Measurements from ENCODE around the gene NACA2.
"Not testable (repeated sequence)": the region's sequence is repeated elsewhere in the genome, so short reads cannot be mapped to it uniquely, and the experiment has no call there.

The NACA2 gene

GRCh38 chr17:61575352-61575975 is 15.6 kb downstream of the NACA2 start:
- no peak for DNase-seq

- peak; percentile 78 for DNase-seq
These were observed 16.3 kb downstream of the NACA2 start for GRCh38 chr17:61574542-61575351.

- not testable (repeated sequence) for DNase-seq
These were observed 18.5 kb downstream of the NACA2 start for GRCh38 chr17:61572547-61572946.

GRCh38 chr17:61571624-61572023 is 19.4 kb downstream of the NACA2 start:
- DNase-seq: no peak

- DNase-seq: no peak
These were observed 20.9 kb downstream of the NACA2 start for GRCh38 chr17:61570118-61570517.

DNA sequence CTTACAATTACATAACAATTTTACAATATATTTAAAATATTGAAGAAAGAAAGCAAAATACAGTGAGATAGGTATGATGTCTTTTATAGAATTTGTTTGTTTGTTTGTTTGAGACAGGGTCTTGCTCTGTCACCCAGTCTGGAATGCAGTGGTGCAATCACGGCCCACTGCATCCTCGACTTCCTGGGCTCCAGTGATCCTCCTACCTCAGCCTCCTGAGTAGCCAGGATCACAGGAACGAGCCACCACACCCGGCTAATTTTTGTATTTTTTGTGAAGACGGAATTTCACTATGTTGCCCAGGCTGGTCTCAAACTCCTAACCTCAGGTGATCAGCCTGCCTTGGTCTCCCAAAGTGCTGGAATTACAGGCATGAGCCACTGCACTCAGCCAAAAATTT is 21.5 kb downstream of the NACA2 start:
- DNase-seq: not testable (repeated sequence)

DNA sequence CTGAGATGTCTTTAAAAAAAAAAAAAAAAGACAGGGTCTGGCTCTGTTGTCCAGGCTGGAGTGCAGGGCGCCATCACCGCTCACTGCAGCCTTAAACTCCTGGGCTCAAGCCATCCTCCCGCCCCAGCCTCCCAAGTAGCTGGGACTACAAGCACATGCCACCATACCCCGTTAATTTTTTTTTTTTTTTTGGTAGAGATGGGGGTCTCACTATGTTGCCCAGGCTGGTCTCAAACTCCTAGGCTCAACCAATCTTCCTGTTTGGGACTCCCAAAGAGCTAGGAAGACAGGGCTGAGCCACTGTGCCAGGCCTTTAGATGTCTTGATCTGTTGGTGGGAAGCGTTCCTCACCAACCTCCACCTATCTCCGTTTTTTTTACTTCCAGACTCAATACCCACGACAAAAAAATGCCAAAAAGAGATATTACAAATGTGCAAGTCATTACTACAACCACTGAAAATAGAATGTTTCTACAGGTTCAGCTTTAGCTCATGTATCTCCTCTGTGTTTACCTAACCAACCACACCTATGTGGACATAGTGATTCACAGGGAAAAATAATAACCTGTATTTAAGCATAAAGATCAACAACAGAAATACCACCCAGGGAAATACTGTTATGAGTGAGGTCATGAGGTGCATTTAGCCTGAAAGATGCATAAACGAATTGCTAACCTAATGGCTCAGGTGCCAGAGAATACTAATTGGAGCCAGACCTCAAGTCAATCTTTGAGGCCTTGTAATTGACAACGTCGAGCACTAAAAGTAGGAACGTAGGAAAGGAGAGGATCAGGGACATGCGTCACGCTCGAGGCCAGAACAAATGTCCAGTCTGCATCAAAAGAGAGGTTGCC is 22.6 kb downstream of the NACA2 start:
- no peak for DNase-seq

- no peak for DNase-seq
These were observed 23.8 kb downstream of the NACA2 start for GRCh38 chr17:61567045-61567802.

GRCh38 chr17:61566448-61566847 is 24.6 kb downstream of the NACA2 start:
- DNase-seq: not testable (repeated sequence)

GRCh38 chr17:61565850-61566249 is 25.2 kb downstream of the NACA2 start:
- DNase-seq: not testable (repeated sequence)

- no peak for DNase-seq
These were observed 25.8 kb downstream of the NACA2 start for GRCh38 chr17:61565213-61565612.

GRCh38 chr17:61562287-61562686 is 28.7 kb downstream of the NACA2 start:
- no peak for DNase-seq

GRCh38 chr17:61561354-61561753 is 29.7 kb downstream of the NACA2 start:
- DNase-seq: no peak

DNA sequence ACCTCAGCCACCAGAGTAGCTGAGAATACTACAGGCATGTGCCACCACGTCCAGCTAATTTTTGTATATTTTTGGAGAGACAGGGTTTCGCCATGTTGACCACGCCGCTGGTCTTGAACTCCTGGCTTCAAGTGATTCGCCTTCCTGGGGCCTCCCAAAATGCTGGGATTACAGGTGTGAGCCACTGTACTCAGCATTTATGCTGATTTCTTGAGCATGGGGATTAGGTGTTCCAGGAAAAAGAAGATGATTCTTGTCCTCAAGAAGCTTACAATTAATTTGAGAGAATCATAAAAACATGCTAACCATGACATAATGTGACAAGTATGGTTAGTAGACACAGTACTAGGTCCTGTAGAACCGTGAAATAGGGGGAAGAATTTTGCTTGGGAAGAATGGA is 30.9 kb downstream of the NACA2 start:
- no peak for DNase-seq

- no peak for DNase-seq
These were observed 34.5 kb downstream of the NACA2 start for GRCh38 chr17:61556224-61557188.

DNA sequence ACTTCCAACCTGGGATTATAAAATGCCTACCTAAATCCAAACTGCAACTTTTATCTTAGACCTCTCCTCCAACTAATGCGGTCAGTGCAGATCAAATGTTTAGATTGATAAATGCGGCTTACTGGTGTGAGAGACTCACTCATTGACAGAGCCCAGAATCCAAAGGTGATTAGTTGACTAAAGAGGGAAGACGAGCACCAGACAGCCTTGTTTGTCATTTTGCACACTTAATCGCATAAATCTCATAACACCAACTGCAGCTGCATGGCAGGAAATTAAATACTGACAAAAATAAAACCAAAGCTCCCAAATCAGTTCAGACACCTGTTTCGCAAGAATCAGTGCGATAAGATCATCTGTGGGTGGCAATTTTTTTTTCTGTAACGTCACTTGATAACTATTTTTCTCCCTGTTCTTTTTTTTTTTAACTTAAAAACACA is 35.9 kb downstream of the NACA2 start:
- no peak for DNase-seq

- no peak for DNase-seq
These were observed 36.8 kb downstream of the NACA2 start for GRCh38 chr17:61554209-61554608.

DNA sequence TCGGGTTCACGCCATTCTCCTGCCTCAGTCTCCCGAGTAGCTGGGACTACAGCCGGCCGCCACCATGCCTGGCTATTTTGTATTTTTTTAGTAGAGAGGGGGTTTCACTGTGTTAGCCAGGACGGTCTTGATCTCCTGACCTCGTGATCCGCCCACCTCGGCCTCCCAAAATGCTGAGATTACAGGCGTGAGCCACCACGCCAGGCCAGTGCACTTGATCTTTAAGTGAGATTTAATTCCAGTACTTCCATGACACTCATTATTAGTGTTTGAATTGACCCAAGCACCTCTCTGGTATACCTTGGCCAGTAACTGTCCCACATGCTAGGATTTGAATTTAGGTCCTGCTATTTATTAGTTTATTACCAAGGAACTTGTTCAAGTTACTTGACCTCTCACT is 38.5 kb downstream of the NACA2 start:
- DNase-seq: not testable (repeated sequence)

- peak; percentile 66 for DNase-seq
These were observed 39.7 kb downstream of the NACA2 start for GRCh38 chr17:61551255-61551742.

DNA sequence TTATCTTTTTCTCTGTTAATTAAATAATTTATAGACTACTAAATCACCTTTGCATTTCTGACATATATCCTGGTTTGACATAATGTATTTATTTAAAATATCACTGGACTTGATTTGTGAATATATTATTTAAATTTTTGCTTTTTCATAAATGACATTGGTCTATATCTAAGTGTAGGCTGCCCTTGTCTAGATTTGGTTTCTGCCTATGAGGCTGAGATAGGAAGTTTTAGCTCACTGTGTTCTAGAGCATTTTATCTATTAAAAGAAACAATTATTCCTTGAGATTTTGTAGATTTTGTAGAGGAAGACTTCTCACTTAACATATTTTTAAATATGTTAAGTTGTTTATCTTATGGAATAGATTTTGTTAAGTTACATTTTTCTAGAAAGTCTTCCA is 43.9 kb downstream of the NACA2 start:
- DNase-seq: no peak

DNA sequence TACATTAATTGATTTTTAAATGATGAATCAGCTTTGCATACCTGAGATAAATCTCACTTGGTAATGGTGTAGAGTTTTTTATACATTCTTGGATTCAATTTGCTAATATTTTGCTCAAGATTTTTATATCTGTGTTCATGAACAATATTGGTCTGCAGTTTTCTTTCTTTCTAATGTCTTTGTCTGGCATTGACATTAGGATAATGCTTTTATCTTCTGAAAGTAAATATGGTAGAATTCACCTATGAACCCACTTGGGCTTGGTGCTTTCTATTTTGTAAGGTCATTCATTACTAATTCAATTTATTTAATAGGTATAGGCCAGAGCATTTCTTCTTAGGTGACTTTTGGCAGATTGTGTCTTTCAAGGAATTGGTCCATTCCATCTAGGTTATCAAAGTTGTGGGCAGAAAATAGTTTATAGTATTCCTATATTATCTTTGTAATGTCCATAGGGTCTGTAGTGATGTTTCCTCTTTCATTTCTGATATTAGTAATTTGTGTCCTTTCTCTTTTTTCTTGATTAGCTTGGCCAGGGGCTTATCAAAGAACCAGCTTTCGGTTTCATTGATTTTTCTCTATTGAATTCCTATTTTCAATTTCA is 45.6 kb downstream of the NACA2 start:
- no peak for DNase-seq
